ENCODE measurements around the gene CTAGE4. TPM values are rescaled to one million over a fixed set of nuclear protein-coding genes. Genes with fewer than 3 reads are reported as not detected.
A peak's percentile ranks its signal among the peaks of the same experiment; 100 is the strongest.
"Not testable (repeated sequence)": the region's sequence is repeated elsewhere in the genome, so short reads cannot be mapped to it uniquely, and the experiment has no call there.

CTAGE4 gene, protein sequence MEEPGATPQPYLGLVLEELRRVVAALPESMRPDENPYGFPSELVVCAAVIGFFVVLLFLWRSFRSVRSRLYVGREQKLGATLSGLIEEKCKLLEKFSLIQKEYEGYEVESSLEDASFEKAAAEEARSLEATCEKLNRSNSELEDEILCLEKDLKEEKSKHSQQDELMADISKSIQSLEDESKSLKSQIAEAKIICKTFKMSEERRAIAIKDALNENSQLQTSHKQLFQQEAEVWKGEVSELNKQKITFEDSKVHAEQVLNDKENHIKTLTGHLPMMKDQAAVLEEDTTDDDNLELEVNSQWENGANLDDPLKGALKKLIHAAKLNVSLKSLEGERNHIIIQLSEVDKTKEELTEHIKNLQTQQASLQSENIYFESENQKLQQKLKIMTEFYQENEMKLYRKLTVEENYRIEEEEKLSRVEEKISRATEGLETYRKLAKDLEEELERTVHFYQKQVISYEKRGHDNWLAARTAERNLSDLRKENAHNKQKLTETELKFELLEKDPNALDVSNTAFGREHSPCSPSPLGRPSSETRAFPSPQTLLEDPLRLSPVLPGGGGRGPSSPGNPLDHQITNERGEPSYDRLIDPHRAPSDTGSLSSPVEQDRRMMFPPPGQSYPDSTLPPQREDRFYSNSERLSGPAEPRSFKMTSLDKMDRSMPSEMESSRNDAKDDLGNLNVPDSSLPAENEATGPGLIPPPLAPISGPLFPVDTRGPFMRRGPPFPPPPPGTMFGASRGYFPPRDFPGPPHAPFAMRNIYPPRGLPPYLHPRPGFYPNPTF
- total RNA-seq: 0.32 TPM
- long read RNA-seq: 0 reads

DNA sequence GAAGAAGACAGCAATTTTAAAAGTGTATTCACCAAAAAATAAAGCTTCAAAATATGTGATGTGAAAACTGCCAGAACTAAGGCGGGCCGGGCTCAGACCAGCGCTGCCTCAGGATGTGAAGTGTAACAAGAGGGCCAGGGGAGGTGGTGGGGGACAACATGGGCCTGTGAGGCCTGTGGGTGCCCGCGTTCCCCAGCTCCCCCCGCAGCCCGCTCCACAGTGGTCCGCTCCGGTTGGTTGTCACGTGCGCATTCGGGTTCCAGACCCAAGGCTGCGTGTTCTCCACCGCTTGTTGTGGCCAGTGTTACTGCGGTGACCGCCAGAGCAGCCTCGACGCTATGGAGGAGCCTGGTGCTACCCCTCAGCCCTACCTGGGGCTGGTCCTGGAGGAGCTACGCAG is at the start of gene CTAGE4:
Gene CTAGE4 (plus strand): TSS at position 301 of the 400 bp plus-strand sequence. CDS start 38 bp downstream, at position 339.
- DNase-seq; ATAC-seq (ENCODE audit: poor library complexity); intact Hi-C loops (cut with DNase I): not testable (repeated sequence)

DNA sequence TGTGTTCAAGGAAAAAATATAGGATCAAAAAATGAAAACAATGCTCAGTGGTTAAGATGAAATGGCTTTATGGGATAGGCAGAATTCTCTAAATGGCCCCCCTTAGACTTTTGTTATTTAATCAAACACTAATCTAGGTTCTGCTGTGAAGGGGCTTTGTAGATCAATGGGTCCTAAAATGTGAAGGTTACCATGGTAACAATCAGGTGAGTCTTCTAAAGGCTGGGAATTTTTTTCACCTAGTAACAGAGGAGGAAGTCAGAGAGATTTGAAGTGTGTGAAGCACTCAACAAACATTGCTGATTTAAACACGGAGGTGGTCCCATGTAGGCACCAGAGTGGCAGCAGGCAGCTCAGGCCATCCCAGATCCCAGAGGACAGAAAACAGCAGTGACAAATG is 49.1 kb upstream of the CTAGE4 start:
- DNase-seq (no peak), ATAC-seq (ENCODE audit: poor library complexity) (no peak)
- intact Hi-C loops (cut with DNase I): no loop called here

DNA sequence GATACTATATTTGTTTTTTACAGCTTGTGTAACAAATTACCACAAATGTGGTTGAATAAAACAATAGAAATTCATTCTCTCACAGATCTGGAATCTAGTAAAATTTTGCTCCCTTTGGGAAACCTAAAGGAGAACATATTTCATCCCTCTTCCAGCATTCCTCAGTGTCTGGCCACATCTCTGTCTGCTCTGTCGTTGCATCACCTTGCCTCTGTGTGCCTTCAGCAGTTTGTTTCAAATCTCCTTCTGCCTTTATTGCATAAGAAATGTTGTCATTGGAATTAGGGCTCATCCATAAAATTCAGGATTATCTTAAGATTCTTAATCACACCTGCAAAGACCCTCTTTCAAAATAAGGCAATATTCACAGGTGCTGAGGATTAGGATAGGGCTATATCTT is 45.8 kb upstream of the CTAGE4 start:
- no peak for DNase-seq
- no peak for ATAC-seq (ENCODE audit: poor library complexity)
- intact Hi-C loops (cut with DNase I): no loop called here

DNA sequence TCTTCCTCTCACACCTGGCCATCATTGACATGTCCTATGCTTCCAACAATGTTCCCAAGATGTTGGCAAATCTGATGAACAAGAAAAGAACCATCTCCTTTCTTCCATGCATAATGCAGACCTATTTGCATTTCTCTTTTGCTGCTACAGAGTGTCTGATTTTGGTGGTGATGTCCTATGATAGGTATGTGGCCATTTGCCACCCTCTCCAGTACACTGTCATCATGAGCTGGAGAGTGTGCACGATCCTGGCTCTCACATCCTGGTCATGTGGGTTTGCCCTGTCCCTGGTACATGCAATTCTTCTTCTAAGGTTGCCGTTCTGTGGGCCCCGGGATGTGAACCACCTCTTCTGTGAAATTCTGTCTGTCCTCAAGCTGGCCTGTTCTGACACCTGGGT is 41.1 kb upstream of the CTAGE4 start:
- ATAC-seq (ENCODE audit: poor library complexity) (no peak), DNase-seq (no peak)
- intact Hi-C loops (cut with DNase I): no loop called here

DNA sequence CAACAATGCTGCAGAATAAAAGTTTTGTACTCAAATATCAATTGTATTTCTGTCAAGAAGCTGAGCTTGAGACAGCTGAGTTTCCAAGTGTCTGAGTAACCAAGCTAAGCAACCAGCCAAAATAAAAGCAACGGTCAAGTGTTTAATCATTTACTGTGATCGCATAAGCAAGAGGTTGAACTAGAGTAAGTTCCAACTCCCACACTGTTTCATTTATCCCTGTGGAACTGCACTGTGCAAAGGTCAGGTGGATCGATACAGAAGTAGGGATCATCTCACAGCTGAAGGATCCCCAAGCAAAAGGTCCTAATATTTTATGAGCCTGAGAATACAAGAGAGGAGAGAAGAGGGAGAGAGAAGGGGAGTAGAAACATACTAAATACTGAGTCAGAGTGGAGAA is 38.8 kb upstream of the CTAGE4 start:
- intact Hi-C loops (cut with DNase I): no loop called here
- DNase-seq (no peak), ATAC-seq (ENCODE audit: poor library complexity) (no peak)

DNA sequence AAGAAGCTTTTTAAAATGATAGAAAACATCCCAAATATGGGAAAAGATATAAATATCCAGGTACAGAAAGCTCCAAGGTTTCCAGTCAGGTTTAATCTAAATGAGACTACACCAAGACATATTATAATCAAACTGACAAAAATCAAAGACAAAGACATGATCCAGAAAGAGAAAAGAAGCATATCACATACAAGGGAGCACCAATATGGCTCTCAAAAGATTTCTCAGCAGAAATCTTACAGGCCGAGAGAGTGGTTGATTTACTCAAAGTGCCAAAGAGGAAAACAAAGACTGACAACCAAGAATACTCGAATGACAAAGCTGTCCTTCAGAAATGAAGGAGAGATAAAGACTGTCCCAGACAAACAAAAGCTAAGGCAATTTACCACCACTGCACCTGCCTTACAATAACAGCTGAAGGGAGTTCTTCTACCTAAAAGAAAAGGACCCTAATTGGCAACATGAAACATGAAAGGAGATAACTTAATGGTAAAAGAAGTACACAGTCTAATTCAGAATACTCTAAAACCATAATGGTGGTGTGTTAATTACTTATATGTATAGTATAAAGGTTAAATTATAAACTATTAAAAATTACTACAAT is 34.9 kb upstream of the CTAGE4 start:
- intact Hi-C loops (cut with DNase I): no loop called here
- DNase-seq (no peak), ATAC-seq (ENCODE audit: poor library complexity) (no peak)

DNA sequence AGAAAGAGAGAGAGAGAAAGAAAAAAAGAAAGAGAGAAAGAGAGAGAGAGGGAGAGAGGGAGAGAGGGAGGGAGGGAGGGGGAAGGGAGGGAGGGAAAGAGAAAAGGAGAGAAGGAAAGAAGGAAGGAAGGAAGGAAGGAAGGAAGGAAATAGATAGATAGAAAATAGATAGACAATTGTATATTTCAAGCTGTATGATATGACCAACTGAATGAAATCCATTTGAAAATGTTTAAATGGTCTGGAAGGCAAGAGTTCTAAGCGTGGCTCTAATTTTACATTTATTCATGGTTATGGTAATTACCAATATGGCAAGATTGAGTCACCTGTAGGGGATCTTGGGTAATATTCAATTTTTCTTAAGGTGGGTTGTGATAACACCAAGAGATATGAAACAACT is 24.4 kb upstream of the CTAGE4 start:
- intact Hi-C loops (cut with DNase I): no loop called here
- no peak for DNase-seq
- no peak for ATAC-seq (ENCODE audit: poor library complexity)

DNA sequence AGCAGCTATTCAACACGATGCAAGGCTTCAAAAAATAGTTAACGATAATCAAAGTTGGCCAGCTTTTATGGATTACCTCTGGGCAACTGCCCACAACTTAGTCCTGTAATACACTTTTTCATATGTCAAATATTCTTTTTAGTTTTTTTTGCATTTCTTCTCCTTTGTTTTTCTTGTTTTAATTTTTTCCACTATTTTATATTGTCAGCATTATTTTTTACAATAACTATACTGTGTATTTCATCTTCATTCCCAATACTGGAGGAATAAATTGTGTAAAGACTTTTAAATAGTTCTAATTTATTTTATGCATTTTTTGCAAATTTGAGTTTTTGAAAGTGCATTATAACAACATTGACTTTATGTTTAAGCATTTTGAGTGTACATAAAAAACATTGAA is 18.5 kb upstream of the CTAGE4 start:
- DNase-seq (no peak), ATAC-seq (ENCODE audit: poor library complexity) (no peak)
- intact Hi-C loops (cut with DNase I): no loop called here

DNA sequence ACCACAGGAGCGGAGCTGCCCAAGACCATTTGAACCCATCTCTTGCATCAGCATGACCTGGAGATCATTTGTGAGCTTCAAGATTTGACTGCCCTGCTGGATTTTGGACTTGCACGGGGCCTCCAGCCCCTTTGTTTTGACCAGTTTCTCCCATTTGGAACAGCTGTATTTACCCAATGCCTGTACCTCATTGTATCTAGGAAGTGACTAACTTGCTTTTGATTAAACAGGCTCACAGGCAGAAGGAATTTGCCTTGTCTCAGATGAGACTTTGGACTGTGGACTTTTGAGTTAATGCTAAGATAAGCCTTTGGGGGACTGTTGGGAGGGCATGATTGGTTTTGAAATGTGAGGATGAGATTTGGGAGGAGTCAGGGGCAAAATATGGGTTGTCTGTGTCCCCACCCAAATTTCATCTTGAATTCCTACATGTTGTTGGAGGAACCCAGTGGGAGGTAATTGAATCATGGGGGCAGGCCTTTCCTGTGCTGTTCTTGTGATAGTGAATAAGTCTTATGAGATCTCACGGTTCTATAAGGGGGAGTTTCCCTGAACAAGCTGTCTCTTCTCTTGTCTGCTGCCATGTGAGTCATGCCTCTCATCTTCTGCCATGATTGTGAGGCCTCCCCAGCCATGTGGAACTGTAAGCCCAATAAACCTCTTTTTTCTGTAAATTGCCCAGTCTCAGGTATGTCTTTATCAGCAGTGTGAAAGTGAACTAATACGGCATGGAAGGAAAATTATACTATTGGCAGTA is 11.5 kb upstream of the CTAGE4 start:
- ATAC-seq (ENCODE audit: poor library complexity); intact Hi-C loops (cut with DNase I); DNase-seq: not testable (repeated sequence)

DNA sequence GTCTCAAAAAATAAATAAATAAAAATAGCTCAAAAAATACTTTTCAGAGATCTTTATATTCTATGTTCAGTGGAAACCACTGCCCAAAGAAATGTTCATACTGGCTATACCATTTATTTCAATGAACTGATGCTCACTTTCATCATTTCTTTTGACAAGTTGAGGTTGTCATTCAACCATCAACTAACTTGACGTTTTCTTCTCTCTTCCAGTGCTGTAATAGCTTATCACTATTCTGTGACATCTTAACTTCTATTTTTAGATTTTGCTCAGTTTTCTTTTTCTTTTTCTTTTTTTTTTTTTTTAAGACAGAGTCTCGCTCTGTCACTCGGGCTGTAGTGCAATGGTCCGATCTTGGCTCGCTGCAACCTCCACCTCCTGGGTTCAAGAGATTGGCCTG is 8.7 kb upstream of the CTAGE4 start:
- intact Hi-C loops (cut with DNase I): loop anchor here (5.0 kb wide), 1 partner anchor 218 kb away; no protein-coding TSS in a partner anchor
- DNase-seq (no peak), ATAC-seq (ENCODE audit: poor library complexity) (no peak)

DNA sequence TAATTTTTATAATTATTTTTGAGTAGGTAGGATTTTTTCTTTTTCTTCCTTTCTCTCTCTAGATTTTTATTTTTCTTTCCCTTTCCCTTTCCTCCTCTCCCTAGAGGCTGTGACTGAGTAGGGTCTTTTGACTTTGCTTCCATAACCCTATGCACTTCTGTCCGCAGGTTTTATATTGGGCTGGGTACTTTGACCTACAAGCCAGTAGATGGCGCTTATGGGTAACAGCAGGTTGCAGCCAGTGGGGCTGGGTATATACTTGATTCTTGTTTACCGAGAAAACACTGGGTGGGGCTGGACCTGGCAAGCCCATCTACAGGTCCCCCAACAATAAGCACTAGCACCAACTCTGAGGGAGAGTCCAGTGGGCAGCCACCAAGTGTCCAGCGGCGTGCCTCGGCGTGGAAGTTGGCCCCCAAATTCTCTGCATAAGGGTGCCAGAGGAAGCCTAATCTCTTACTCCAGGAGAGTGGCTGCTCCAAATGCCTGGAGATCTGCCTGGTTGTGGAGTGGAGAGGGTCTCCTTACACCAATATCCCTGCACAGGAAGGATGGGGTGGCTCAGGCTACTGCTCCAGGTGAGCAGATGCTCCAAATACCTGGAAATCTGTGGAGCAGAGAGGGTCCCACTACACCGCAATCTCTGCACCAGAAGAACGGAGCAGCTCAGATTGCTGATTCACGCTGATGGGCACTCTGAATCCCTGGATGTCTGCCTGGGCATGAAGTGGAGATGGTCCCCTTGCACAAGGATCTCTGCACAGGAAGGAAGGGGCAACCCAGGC is 4.7 kb upstream of the CTAGE4 start:
- DNase-seq: not testable (repeated sequence)
- ATAC-seq (ENCODE audit: poor library complexity): peak; percentile 71
- intact Hi-C loops (cut with DNase I): loop anchor here (5.0 kb wide), 1 partner anchor 214 kb away; no protein-coding TSS in a partner anchor

DNA sequence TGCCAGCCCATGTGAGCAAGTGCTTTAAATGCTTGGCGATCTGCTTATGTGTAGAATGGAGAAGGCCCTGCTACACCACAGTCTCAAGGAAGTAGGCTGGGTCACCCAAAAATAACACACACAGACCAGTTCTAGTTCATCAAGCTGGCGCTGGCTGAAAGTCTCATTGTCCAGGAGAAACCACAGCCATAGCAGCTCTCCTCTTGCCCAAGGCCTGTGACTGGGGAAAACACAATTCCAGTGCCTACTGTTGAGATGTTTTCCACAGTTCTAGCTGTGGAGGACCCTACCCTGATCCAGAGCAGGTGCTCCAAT is 4.1 kb upstream of the CTAGE4 start:
- ATAC-seq (ENCODE audit: poor library complexity); DNase-seq: not testable (repeated sequence)
- intact Hi-C loops (cut with DNase I): loop anchor here (5.0 kb wide), 1 partner anchor 213 kb away; no protein-coding TSS in a partner anchor

DNA sequence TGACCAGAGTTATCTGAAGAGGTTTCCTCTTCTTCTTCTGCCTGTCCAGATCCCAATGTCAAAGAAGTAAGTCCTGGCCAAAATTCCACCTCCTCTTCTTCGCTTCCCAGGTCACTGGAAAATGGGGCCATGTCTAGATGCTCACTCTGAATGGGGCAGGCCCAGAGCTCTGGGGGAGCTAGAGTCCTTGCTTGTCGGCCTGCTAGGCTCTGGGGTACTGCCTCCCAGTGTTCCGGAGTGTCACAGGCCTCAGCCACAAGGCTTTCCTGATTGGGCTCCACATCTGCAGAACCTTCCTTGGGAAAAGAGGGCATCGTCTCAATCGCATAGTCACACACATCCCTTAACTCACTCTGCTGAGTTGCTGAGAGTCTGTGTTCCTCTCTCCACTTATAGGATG is 4.6 kb downstream of the CTAGE4 start:
- ATAC-seq (ENCODE audit: poor library complexity); intact Hi-C loops (cut with DNase I); DNase-seq: not testable (repeated sequence)

DNA sequence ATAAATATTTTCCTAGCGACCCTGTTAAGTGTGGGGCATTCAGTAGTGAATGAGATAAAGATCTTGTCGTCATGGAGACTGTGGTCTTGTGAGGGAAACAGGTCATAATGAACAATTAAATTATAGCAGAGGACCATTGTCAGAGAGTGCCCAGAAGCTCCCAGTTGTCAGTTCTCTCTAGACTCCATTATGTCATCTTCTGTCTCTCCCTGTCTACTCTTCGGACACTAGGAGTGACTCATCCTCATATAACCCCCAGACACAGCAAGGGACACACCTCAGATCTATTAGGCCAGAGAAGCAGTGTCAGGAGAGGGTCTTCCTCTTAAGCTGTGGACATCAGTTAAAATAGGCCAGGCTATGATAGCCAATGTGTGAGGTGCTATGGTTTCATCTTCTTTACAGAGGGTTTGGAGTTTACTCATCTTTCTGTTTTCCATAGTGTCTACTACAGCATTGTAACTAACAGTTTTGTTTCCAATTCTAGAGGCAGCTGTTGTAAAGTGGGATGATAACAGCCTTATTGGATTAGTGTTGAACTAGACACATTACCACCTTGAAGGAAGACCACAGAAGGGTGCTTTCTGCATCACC is 5.4 kb downstream of the CTAGE4 start:
- intact Hi-C loops (cut with DNase I); DNase-seq; ATAC-seq (ENCODE audit: poor library complexity): not testable (repeated sequence)

DNA sequence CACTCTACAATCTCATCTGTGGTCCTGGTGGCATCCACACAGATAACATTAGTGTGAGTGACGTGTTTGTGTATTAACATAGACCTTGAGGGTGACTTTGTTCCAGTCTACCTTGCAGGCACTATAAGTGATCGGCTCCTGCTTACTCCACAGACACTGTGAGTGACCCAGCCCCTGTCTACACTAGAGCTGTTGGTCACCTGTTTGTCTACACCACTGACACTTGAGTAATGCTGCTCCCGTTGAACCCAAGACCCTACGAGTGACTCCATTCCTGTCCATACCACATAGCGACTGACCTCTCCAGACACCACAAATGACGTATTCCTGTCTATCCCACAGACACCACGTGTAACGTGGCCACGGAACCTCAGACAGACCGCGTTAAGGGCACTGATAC is 10.5 kb downstream of the CTAGE4 start:
- DNase-seq; ATAC-seq (ENCODE audit: poor library complexity); intact Hi-C loops (cut with DNase I): not testable (repeated sequence)

DNA sequence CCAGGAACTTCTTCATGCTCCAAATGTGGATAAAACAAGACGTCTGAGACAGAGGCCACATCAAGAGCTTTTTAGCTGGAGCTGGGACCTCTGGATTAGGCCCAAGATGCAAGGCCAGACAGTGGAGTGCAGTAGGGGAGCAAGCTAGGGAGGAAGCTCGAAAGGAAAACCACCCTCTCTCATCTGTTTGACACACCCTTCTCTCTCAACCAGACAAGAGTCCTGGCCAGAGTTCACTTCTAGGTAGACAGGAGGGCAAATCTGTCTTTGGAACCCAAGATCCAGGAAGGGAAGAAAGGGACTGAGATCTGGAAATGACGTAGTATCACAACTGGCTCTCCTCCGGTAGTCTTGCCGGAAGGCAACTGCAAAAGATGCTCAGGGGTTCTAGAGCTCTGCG is 11.2 kb downstream of the CTAGE4 start:
- not testable (repeated sequence) for DNase-seq
- peak; percentile 6 for ATAC-seq (ENCODE audit: poor library complexity)

DNA sequence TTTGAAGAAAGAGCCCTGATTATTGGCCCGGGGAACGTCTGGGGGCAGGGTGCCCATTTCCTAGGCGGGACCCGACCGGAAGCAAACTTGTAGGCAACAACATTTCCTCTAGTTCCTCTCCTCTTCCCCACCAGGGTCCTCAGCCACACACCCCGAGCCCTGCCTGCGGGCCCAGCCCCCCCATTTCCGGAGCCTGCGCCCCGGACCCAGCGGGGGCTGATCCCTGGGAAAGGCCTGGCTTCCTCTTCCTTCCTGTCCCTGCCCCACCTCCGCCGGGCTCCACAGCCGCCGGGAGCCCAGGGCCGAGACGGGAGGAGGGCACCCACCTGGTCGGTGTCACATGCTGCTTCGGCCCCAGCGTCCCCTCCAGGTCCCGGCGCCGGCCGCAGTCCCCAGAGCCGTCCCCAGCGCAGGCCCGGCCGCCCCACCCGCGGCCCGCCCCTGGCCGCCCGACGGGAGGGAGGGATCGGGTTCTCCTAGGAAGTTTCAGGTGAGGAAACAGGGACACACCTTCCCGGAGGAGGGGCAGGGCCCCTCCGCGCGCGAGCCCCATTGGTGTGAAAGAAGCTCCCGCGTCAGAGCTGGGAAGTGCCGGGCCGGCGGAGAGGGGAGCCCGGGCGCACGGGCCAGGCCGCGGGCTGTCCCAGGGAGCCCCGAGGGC is 12.1 kb downstream of the CTAGE4 start, which contains the start of gene ARHGEF35:
Gene ARHGEF35 (minus strand): TSS at position 622 of the 661 bp plus-strand sequence. CDS start 7,450 bp downstream, outside the sequence.
- intact Hi-C loops (cut with DNase I): not testable (repeated sequence)

More for the DNA sequence above, 11.2 kb downstream of the CTAGE4 start:
- intact Hi-C loops (cut with DNase I): not testable (repeated sequence)

More for the DNA sequence above, 12.1 kb downstream of the CTAGE4 start, which contains the start of gene ARHGEF35:
- peak; percentile 81 for ATAC-seq (ENCODE audit: poor library complexity)
- DNase-seq: not testable (repeated sequence)
